ENCODE results near the gene CNN3. TPM values are rescaled to one million over a fixed set of nuclear protein-coding genes. Genes with fewer than 3 reads are reported as not detected.

The CNN3 gene
- total RNA-seq, 3 donors from 2014 or later (not counting 1 experiment from before 2014, with no cell fraction given): 0.55 to 1.7 (median 0.96) TPM

DNA sequence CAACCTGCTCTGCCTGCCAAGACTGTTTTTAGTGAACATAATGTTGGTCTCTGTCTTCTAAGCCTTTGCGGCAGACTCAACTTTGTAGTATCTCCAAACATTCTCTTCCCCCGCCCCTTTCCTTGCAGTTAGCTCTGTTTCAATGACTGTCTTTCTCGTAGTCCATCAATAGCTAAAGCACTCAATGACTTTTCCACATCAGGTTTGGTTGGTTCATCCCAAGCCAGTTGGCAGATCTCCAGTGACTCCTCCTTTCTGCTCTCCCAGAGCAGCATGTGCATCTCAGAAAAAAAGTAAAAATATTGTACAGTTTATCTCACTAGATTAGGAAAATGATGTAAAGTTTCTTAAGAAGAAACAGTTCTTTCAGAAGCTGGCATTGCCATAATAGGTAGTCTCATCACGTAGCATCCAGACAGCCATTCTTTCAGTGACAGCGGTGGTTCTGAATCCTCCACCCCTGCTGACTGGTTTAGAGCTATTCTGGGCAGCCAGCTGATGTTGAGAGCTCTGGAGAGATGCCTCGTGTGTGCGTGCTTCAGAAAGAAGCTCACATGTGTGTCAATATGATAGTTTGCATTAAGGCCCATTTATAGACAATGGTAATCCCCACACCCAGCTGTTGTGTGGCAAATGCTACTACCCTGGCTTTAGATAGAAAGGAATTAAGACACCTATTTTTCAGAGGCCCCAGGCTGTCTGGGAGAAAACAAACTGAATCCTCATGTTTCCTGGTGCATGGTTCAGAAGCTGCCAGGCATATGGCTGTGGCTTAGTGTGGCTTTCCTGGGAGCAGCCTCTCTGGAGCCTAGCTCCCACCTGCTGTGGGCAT lies 53.2 kb downstream of the CNN3 start:
- Mint-ChIP-seq H3K4me1 (no peaks in the 10 kb centered on the region), H3K27me3 (ENCODE audit: low read depth in 2 of 2) (peaks cover 2 to 12% of the 10 kb centered on the region in 2 donors), H3K27ac (no peak overlapping the region)

DNA sequence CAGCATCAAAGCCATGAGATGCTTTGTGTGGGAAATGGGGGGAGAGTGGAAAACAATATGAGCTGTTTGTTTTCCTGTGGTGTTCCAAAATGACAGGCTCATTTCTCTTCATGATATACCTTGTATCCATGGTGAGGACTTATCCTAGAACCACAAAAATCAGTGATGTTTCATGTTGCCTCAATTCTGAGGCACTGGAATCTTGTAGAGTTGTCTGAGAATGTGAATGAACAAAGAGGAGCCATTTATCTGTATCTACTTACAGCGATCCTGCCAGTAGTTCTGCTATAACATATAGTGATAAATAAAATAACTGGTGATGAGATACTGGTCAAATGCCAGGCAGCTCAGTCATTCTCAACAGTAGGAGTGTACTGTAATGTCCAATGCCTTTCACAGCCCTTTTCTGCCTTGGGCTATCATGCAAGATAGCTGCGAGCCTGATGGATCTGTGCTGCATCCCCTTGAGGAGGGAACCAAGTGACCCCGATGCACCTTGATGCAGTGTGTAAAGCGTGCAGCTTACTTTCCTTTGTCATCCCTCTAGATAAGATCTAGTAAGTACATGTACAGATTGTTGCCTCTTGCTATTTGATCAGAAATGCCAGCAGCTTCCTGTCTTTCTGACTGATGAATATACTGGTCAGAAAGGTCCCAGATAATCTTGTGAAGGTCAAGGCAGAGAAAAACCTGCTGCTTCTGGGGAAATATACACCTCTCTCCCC lies 54.0 kb downstream of the CNN3 start:
- intact Hi-C loops (cut with micrococcal nuclease): no loop called here
- H3K4me3 Mint-ChIP-seq: no peak overlapping the region
- no peak overlapping the region for H3K4me3 ChIP-seq (ENCODE audit: low read length)
- TF ChIP-seq, protein P1, sequence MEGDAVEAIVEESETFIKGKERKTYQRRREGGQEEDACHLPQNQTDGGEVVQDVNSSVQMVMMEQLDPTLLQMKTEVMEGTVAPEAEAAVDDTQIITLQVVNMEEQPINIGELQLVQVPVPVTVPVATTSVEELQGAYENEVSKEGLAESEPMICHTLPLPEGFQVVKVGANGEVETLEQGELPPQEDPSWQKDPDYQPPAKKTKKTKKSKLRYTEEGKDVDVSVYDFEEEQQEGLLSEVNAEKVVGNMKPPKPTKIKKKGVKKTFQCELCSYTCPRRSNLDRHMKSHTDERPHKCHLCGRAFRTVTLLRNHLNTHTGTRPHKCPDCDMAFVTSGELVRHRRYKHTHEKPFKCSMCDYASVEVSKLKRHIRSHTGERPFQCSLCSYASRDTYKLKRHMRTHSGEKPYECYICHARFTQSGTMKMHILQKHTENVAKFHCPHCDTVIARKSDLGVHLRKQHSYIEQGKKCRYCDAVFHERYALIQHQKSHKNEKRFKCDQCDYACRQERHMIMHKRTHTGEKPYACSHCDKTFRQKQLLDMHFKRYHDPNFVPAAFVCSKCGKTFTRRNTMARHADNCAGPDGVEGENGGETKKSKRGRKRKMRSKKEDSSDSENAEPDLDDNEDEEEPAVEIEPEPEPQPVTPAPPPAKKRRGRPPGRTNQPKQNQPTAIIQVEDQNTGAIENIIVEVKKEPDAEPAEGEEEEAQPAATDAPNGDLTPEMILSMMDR (IDR thresholded peaks at IDR 0.05): no peak
- no peak overlapping the region for H3K27ac Mint-ChIP-seq
- H3K36me3 ChIP-seq (ENCODE audit: control insufficient read depth, insufficient read depth, low read length): no peaks in the 10 kb centered on the region
- H3K27me3 ChIP-seq (ENCODE audit: control insufficient read depth, insufficient read depth, low read length): no peaks in the 10 kb centered on the region
- H3K9me3 ChIP-seq (ENCODE audit: control insufficient read depth, insufficient read depth, low read length): no peaks in the 10 kb centered on the region
- H3K27me3 Mint-ChIP-seq (ENCODE audit: low read depth in 2 of 2): peaks cover 2 to 6% of the 10 kb centered on the region in 2 donors
- H3K36me3 Mint-ChIP-seq: no peaks in the 10 kb centered on the region
- H3K9me3 Mint-ChIP-seq: no peaks in the 10 kb centered on the region
- H3K27ac ChIP-seq (ENCODE audit: low read length): no peak overlapping the region
- WGBS (ENCODE audit: insufficient coverage): 84% methylated on average over 4 of the region's 4 CpGs
- no peaks in the 10 kb centered on the region for H3K4me1 Mint-ChIP-seq
- DNase-seq (no peak), ATAC-seq (no peak)
- H3K4me1 ChIP-seq (ENCODE audit: control insufficient read depth, insufficient read depth, low read length): no peaks in the 10 kb centered on the region

More for the DNA sequence above, 53.2 kb downstream of the CNN3 start:
- H3K9me3 Mint-ChIP-seq: no peaks in the 10 kb centered on the region
- DNase-seq (no peak), ATAC-seq (no peak)
- intact Hi-C loops (cut with micrococcal nuclease): no loop called here
- H3K36me3 ChIP-seq (ENCODE audit: control insufficient read depth, insufficient read depth, low read length): no peaks in the 10 kb centered on the region
- WGBS (ENCODE audit: insufficient coverage): 83% methylated on average over 7 of the region's 7 CpGs
- H3K27ac ChIP-seq (ENCODE audit: low read length): no peak overlapping the region
- no peaks in the 10 kb centered on the region for H3K9me3 ChIP-seq (ENCODE audit: control insufficient read depth, insufficient read depth, low read length)
- no peak overlapping the region for H3K4me3 Mint-ChIP-seq
- H3K36me3 Mint-ChIP-seq: no peaks in the 10 kb centered on the region
- TF ChIP-seq, protein P1 (IDR thresholded peaks at IDR 0.05): no peak
- H3K4me1 ChIP-seq (ENCODE audit: control insufficient read depth, insufficient read depth, low read length): no peaks in the 10 kb centered on the region
- no peaks in the 10 kb centered on the region for H3K27me3 ChIP-seq (ENCODE audit: control insufficient read depth, insufficient read depth, low read length)
- no peak overlapping the region for H3K4me3 ChIP-seq (ENCODE audit: low read length)

DNA sequence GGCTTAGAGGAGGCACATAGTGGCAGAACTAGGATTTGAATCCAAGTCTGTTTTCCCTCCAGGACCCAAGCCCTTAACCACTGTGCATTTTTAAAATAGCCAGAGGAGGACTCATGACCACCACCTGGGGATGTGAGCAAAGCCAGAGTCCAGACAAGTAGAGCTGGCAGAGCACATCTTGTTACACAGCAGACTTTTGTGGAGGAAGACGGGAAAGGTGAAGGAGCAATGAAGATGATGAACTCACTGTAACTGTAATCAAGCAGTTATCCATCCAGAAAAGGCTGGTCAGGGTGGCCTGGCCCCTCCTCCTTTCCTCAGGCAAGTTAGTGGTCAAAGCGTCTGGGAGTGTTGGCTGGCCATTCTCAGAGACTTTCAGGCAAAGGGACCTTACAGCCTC lies 55.9 kb downstream of the CNN3 start:
- no peaks in the 10 kb centered on the region for H3K9me3 ChIP-seq (ENCODE audit: control insufficient read depth, insufficient read depth, low read length)
- Mint-ChIP-seq H3K4me1 (no peaks in the 10 kb centered on the region), H3K36me3 (no peaks in the 10 kb centered on the region), H3K4me3 (no peak overlapping the region), H3K27ac (no peak overlapping the region), H3K27me3 (ENCODE audit: low read depth in 2 of 2) (peaks cover 0 to 2% of the 10 kb centered on the region in 2 donors), H3K9me3 (no peaks in the 10 kb centered on the region)
- TF ChIP-seq, protein P1 (IDR thresholded peaks at IDR 0.05): no peak
- no peak overlapping the region for H3K4me3 ChIP-seq (ENCODE audit: low read length)
- H3K27ac ChIP-seq (ENCODE audit: low read length): no peak overlapping the region
- WGBS (ENCODE audit: insufficient coverage): 86% methylated on average over 2 of the region's 2 CpGs
- H3K4me1 ChIP-seq (ENCODE audit: control insufficient read depth, insufficient read depth, low read length): no peaks in the 10 kb centered on the region
- H3K27me3 ChIP-seq (ENCODE audit: control insufficient read depth, insufficient read depth, low read length): no peaks in the 10 kb centered on the region
- ATAC-seq: no peak
- no peaks in the 10 kb centered on the region for H3K36me3 ChIP-seq (ENCODE audit: control insufficient read depth, insufficient read depth, low read length)
- intact Hi-C loops (cut with micrococcal nuclease): no loop called here
- DNase-seq: no peak

Data from natural killer cell (primary cell).